A549 (cell line): ENCODE results near the gene NDUFA13. TPM values are rescaled to one million over a fixed set of nuclear protein-coding genes. Genes with fewer than 3 reads are reported as not detected.

Experiments
- ATAC-seq, 2 experiments: fragments of 200-7000 bp in 1 of 2; fragments of >200 bp in 1 of 2; cut with Nextera tagmentation in 1 of 2; cut with Tn5 transposase in 1 of 2; 3 replicates each; pipeline versions ENCODE4 v1.8.0 to v1.9.1; 2018 to 2020; ENCODE audit warnings: mild to moderate bottlenecking in 1 of 2, moderate library complexity in 1 of 2
- CTCF ChIA-PET: fragments of 300-600 bp; sonication (Branson Sonifier 250); formaldehyde crosslinking; extraction: SDS; loops from one replicate; lab custom pipeline; 2021; ENCODE audit warnings: antibody characterized with exemption, inconsistent platforms; lab: Yijun Ruan, JAX
- POLR2A ChIA-PET: fragments of 350-600 bp; formaldehyde crosslinking; extraction: SDS; loops from one replicate; lab custom pipeline; 2021; ENCODE audit warnings: antibody characterized with exemption, inconsistent platforms; lab: Yijun Ruan, JAX
- DNase-seq, 2 experiments: peaks; one replicate each; pipeline versions ENCODE4 v3.0.0 to v3.0.0-alpha.2; 2011 to 2016; ENCODE audit warnings: low read depth in 1 of 2, low spot score in 1 of 2
- FAIRE-seq: peaks from 2 replicates; lab custom pipeline; 2011; peaks lifted over from hg19 to GRCh38; lab: Jason Lieb, UNC
- H3K27ac ChIP-seq, 2 experiments: fragments of >200 bp; sonication (Bioruptor Twin); formaldehyde crosslinking; 3 replicates each; pipeline ENCODE4 v1.5.1; 2016 to 2017
- H3K4me1 ChIP-seq: fragments of >200 bp; sonication (Bioruptor Twin); formaldehyde crosslinking; 3 replicates; pipeline ENCODE4 v1.6.1; 2016
- H3K4me2 ChIP-seq: fragments of >200 bp; sonication (Bioruptor Twin); formaldehyde crosslinking; 3 replicates; pipeline ENCODE4 v1.6.1; 2016
- H3K4me3 ChIP-seq: fragments of >200 bp; sonication (Bioruptor Twin); formaldehyde crosslinking; 3 replicates; pipeline ENCODE4 v1.5.1; 2016
- H3K9me3 ChIP-seq: fragments of >200 bp; sonication (Bioruptor Twin); formaldehyde crosslinking; 3 replicates; pipeline ENCODE4 v1.6.1; 2016
- ATOH8 ChIP-seq: fragments of 250-450 bp; sonication (Bioruptor Pico); IDR thresholded peaks from 2 replicates; pipeline ENCODE4 v1.5.0; 2020; ENCODE audit warnings: low read depth, mild to moderate bottlenecking, moderate library complexity
- BHLHE40 ChIP-seq: IDR thresholded peaks from 2 replicates; pipeline ENCODE4 v1.6.1; 2012; ENCODE audit warnings: low read depth, low read length, inconsistent platforms
- CHD2 ChIP-seq: fragments of 150-350 bp; IDR thresholded peaks from 2 replicates; pipeline ENCODE4 v1.6.1; 2014; ENCODE audit warnings: low read length; ENCODE audit not compliant: partially characterized antibody
- E2F6 ChIP-seq: IDR thresholded peaks from 2 replicates; pipeline ENCODE4 v1.6.1; 2012; ENCODE audit warnings: low read depth, borderline replicate concordance
- EHF ChIP-seq: fragments of 250-450 bp; sonication (Bioruptor Pico); IDR thresholded peaks from 2 replicates; pipeline ENCODE4 v1.5.0; 2020; ENCODE audit warnings: mild to moderate bottlenecking
- EHMT2 ChIP-seq: fragments of 200-600 bp; sonication (generic); IDR thresholded peaks from 2 replicates; pipeline ENCODE4 v1.6.1; 2016; ENCODE audit warnings: antibody characterized with exemption, low read depth, mild to moderate bottlenecking, moderate library complexity
- ESRRA ChIP-seq: fragments of 150-350 bp; IDR thresholded peaks from 2 replicates; pipeline ENCODE4 v1.6.1; 2014; ENCODE audit warnings: mild to moderate bottlenecking, low read length, borderline replicate concordance
- FOSL2 ChIP-seq, 2 experiments: fragments of 450-650 bp in 1 of 2; fragments of >200 bp in 1 of 2; sonication (Bioruptor Twin) in 1 of 2; formaldehyde crosslinking; IDR thresholded peaks; 2 replicates each; pipeline versions ENCODE4 v1.5.0 to v1.6.1; 2016 to 2020; ENCODE audit warnings: mild to moderate bottlenecking in 1 of 2, moderate library complexity in 1 of 2
- FOXS1 ChIP-seq: fragments of 250-450 bp; sonication (Bioruptor Pico); IDR thresholded peaks from 2 replicates; pipeline ENCODE4 v1.5.0; 2020; ENCODE audit warnings: mild to moderate bottlenecking, moderate library complexity
- GATA3 ChIP-seq: IDR thresholded peaks from 2 replicates; pipeline ENCODE4 v1.6.1; 2012; ENCODE audit warnings: borderline replicate concordance
- HEYL ChIP-seq: fragments of 250-450 bp; sonication (Bioruptor Pico); IDR thresholded peaks from 2 replicates; pipeline ENCODE4 v1.8.0; 2021; ENCODE audit warnings: mild to moderate bottlenecking, moderate library complexity
- HOXB5 ChIP-seq: fragments of 250-450 bp; sonication (Bioruptor Pico); IDR thresholded peaks from 2 replicates; pipeline ENCODE4 v1.5.0; 2020; ENCODE audit warnings: mild to moderate bottlenecking, moderate library complexity
- JUN ChIP-seq, 2 experiments: fragments of >200 bp; sonication (Bioruptor Twin); formaldehyde crosslinking; IDR thresholded peaks; 2 replicates in 1 of 2; 3 replicates in 1 of 2; pipeline ENCODE4 v1.6.1; 2016 to 2017
- KDM5A ChIP-seq: fragments of 200-600 bp; sonication (generic); IDR thresholded peaks from 2 replicates; pipeline ENCODE4 v1.6.1; 2016; ENCODE audit warnings: antibody characterized with exemption, mild to moderate bottlenecking
- MYC ChIP-seq: IDR thresholded peaks from 2 replicates; pipeline ENCODE4 v1.6.1; 2012; ENCODE audit warnings: mild to moderate bottlenecking, inconsistent platforms, low read length, improper control_type of control experiment, borderline replicate concordance
- NPAS2 ChIP-seq: fragments of 250-450 bp; sonication (Bioruptor Pico); IDR thresholded peaks from 2 replicates; pipeline ENCODE4 v1.8.0; 2022; ENCODE audit warnings: mild to moderate bottlenecking, moderate library complexity, borderline replicate concordance
- PBX3 ChIP-seq: IDR thresholded peaks from 2 replicates; pipeline ENCODE4 v1.6.1; 2012
- PHF8 ChIP-seq: fragments of 200-600 bp; sonication (generic); IDR thresholded peaks from 2 replicates; pipeline ENCODE4 v1.6.1; 2016; ENCODE audit warnings: low read depth, mild to moderate bottlenecking, antibody characterized with exemption, moderate library complexity, borderline replicate concordance
- POLR2A ChIP-seq: IDR thresholded peaks from 2 replicates; pipeline ENCODE4 v1.6.1; 2012; ENCODE audit warnings: mild to moderate bottlenecking, low read length
- POLR2AphosphoS2 ChIP-seq: conservative IDR thresholded peaks from 2 replicates; pipeline ENCODE4 v1.6.1; 2012; ENCODE audit warnings: low read length, improper control_type of control experiment, inconsistent platforms
- RARB ChIP-seq: fragments of 250-450 bp; sonication (Bioruptor Pico); IDR thresholded peaks from 2 replicates; pipeline ENCODE4 v1.8.0; 2021; ENCODE audit warnings: mild to moderate bottlenecking, moderate library complexity
- RCOR1 ChIP-seq: fragments of 150-350 bp; IDR thresholded peaks from 2 replicates; pipeline ENCODE4 v1.6.1; 2014; ENCODE audit warnings: antibody characterized with exemption, low read length, low read depth
- TFCP2L1 ChIP-seq: fragments of 250-450 bp; sonication (Bioruptor Pico); IDR thresholded peaks from 2 replicates; pipeline ENCODE4 v1.5.0; 2021; ENCODE audit warnings: mild to moderate bottlenecking
- USF2 ChIP-seq: fragments of 450-650 bp; IDR thresholded peaks from 2 replicates; pipeline ENCODE4 v1.6.1; 2014; ENCODE audit warnings: antibody characterized with exemption
- ZC3H11A ChIP-seq: fragments of 450-650 bp; IDR thresholded peaks from 2 replicates; pipeline ENCODE4 v1.6.1; 2014; ENCODE audit warnings: antibody characterized with exemption, mild to moderate bottlenecking
- ZSCAN20 ChIP-seq: fragments of 250-450 bp; sonication (Bioruptor Pico); IDR thresholded peaks from 2 replicates; pipeline ENCODE4 v1.8.0; 2022; ENCODE audit warnings: mild to moderate bottlenecking, moderate library complexity
- WGBS: methylation state at CpG from one replicate; pipeline ENCODE4 v1.1.6; 2017; ENCODE audit errors: missing lambda C conversion rate; 5-methylcytosine and 5-hydroxymethylcytosine counted together
- polyA plus RNA-seq, 4 experiments: library from polyadenylated mRNA; depleted of rRNA in 3 of 4; stranded (reverse); fragments of >200 nt; fragmentation: RNase III in 1 of 4; extraction: RNeasy Plus Mini Kit Qiagen cat#74134 plus additional on column Dnase treatment in 1 of 4; gene quantifications; 2 replicates in 3 of 4; 3 replicates in 1 of 4; pipeline ENCODE4 v1.2.3, GENCODE V29; 2011 to 2017

The NDUFA13 gene
- polyA plus RNA-seq, 2 of the 4 experiments (the other 2 are of a cell fraction), result 197 to 253 TPM

- TF ChIP-seq E2F6, result no peak
- TF ChIP-seq MYC, result no peak
- no peak for TF ChIP-seq JUN (IDR thresholded peaks at IDR 0.05)
- no peak for TF ChIP-seq ESRRA
- TF ChIP-seq PHF8, result no peak
- no peak for TF ChIP-seq NPAS2 (CRISPR knock-in tag)
- TF ChIP-seq POLR2AphosphoS2, result no peak
- TF ChIP-seq GATA3, result no peak
- TF ChIP-seq FOXS1 (CRISPR knock-in tag), result no peak
- no peak for TF ChIP-seq POLR2A
- no peak for TF ChIP-seq PBX3
- no peak for TF ChIP-seq ATOH8 (CRISPR knock-in tag)
- no peak for TF ChIP-seq EHMT2
- TF ChIP-seq KDM5A, result no peak
- ATAC-seq, result no peak
- 100% methylated on average over 4 of the region's 19 CpGs for WGBS
- FAIRE-seq, result no peak
- Histone ChIP-seq H3K9me3 (no peaks in the 10 kb centered on the region), H3K27ac (no peak overlapping the region), H3K4me2 (no peak overlapping the region), H3K4me3 (no peak overlapping the region), H3K4me1 (no peaks in the 10 kb centered on the region)
- ChIA-PET CTCF (interaction anchor here (1.0 to 2.1 kb wide), 4 partner anchors 8 to 12 kb away, joined by 3 to 10 read pairs (median 4); no protein-coding TSS in a partner anchor), POLR2A (interaction anchor here (0.6 kb wide), 1 partner anchor 35 kb away, joined by 3 read pairs; no protein-coding TSS in a partner anchor)
- no peak for DNase-seq
Measured at GRCh38 chr19:19543640-19544039, 27.6 kb downstream of the NDUFA13 start.

- Histone ChIP-seq H3K4me2 (no peak overlapping the region), H3K4me1 (no peaks in the 10 kb centered on the region), H3K4me3 (no peak overlapping the region)
- no peak for DNase-seq
- TF ChIP-seq CHD2 (no peak), RCOR1 (no peak), TFCP2L1 (no peak), HEYL (CRISPR knock-in tag) (no peak), EHMT2 (no peak), BHLHE40 (no peak), HOXB5 (no peak), FOXS1 (CRISPR knock-in tag) (no peak), FOSL2 (IDR thresholded peaks at IDR 0.05) (no peak), FOSL2 (CRISPR knock-in tag; IDR thresholded peaks at IDR 0.05) (no peak), ZC3H11A (no peak), ATOH8 (CRISPR knock-in tag) (no peak), USF2 (no peak), RARB (CRISPR knock-in tag) (no peak), EHF (CRISPR knock-in tag) (no peak), ZSCAN20 (CRISPR knock-in tag) (no peak)
- TF ChIP-seq, all 56 proteins: peak for 0
- ChIA-PET CTCF (interaction anchor here (1.3 to 2.1 kb wide), 2 partner anchors 10 to 99 kb away, joined by 6 to 10 read pairs; partner anchors contain the start of gene GMIP), POLR2A (no interaction called here)
- Histone ChIP-seq H3K9me3 (no peaks in the 10 kb centered on the region), H3K27ac (no peak overlapping the region)
- FAIRE-seq (no peak), ATAC-seq (no peak)
- 95% methylated on average over 28 of the region's 75 CpGs for WGBS
Measured at GRCh38 chr19:19544257-19544953, 28.4 kb downstream of the NDUFA13 start.
